Epithelial cell of esophagus (primary cell): ENCODE measurements around the gene SPCS3.
"Not testable (repeated sequence)": the region's sequence is repeated elsewhere in the genome, so short reads cannot be mapped to it uniquely, and the experiment has no call there.

Source experiments
- DNase-seq: peaks from one replicate; pipeline ENCODE4 v3.0.0; 2010; ENCODE audit warnings: low read depth
- H3K4me3 ChIP-seq: 2 replicates; pipeline ENCODE4 v1.5.1; 2011; ENCODE audit warnings: mild to moderate bottlenecking, low read length, control low read depth
- CTCF ChIP-seq: IDR thresholded peaks from 2 replicates; pipeline ENCODE4 v1.5.1; 2011; ENCODE audit warnings: low read depth, mild to moderate bottlenecking, low read length, control low read depth, inconsistent platforms; ENCODE audit not compliant: insufficient read depth; ENCODE audit errors: missing control alignments

SPCS3 gene

GRCh38 chr4:176323511-176324160 lies 3.9 kb downstream of the SPCS3 start:
- no peak for TF ChIP-seq CTCF
- H3K4me3 ChIP-seq, result no peak overlapping the region
- DNase-seq, result no peak

- not testable (repeated sequence) for DNase-seq, H3K4me3 ChIP-seq
These were observed 5.1 kb downstream of the SPCS3 start for GRCh38 chr4:176324876-176325275.

- no peak for TF ChIP-seq CTCF
- no peak for DNase-seq
- H3K4me3 ChIP-seq, result no peak overlapping the region
These were observed 13.3 kb downstream of the SPCS3 start for GRCh38 chr4:176333076-176333475.

GRCh38 chr4:176334066-176334465 lies 14.3 kb downstream of the SPCS3 start:
- DNase-seq, result no peak
- TF ChIP-seq CTCF, result no peak
- no peak overlapping the region for H3K4me3 ChIP-seq

GRCh38 chr4:176335421-176335820 lies 15.7 kb downstream of the SPCS3 start:
- H3K4me3 ChIP-seq, result no peak overlapping the region
- TF ChIP-seq CTCF, result no peak

GRCh38 chr4:176339936-176340761 lies 20.4 kb downstream of the SPCS3 start:
- no peak overlapping the region for H3K4me3 ChIP-seq
- no peak for DNase-seq
- no peak for TF ChIP-seq CTCF

More at GRCh38 chr4:176335421-176335820, 15.7 kb downstream of the SPCS3 start:
- DNase-seq, result peak; percentile 18

- DNase-seq, result peak; percentile 50
- H3K4me3 ChIP-seq, result no peak overlapping the region
- TF ChIP-seq CTCF, result peak; percentile 59
These were observed 21.3 kb downstream of the SPCS3 start for GRCh38 chr4:176340871-176341685.
